HepG2 (cell line): ENCODE measurements around the gene ZFYVE21. TPM values are rescaled to one million over a fixed set of nuclear protein-coding genes. Genes with fewer than 3 reads are reported as not detected.

Source experiments
- ATAC-seq: fragments of 200-7000 bp; cut with Tn5 transposase; 3 replicates; pipeline ENCODE4 v1.9.1; 2020; ENCODE audit warnings: mild to moderate bottlenecking, moderate library complexity
- BruUV-seq: library from RNA; stranded (reverse); fragments of 400-500 nt; replicated peaks from 2 replicates; lab custom pipeline; 2021; lab: Mats Ljungman, UMichigan
- CTCF ChIA-PET: fragments of 300-600 bp; formaldehyde crosslinking; extraction: SDS; loops from one replicate; lab custom pipeline; 2021; ENCODE audit warnings: low total read pairs, inconsistent platforms, low intra/inter-chr PET ratio; lab: Yijun Ruan, JAX
- POLR2A ChIA-PET: fragments of 350-600 bp; sonication (Branson Sonifier 250); formaldehyde crosslinking; loops from one replicate; lab custom pipeline; 2020; ENCODE audit warnings: antibody characterized with exemption, inconsistent platforms; lab: Yijun Ruan, JAX
- DNase-seq: peaks from one replicate; pipeline ENCODE4 v3.0.0-alpha.2; 2015; ENCODE audit warnings: low spot score
- FAIRE-seq: peaks from 3 replicates; lab custom pipeline; 2011; peaks lifted over from hg19 to GRCh38; lab: Jason Lieb, UNC
- H2AFZ ChIP-seq: one replicate; pipeline ENCODE4 v1.6.1; 2011; ENCODE audit warnings: low read length, inconsistent platforms
- H3K27ac ChIP-seq: fragments of 300-600 bp; 3 replicates; pipeline ENCODE4 v1.8.0; 2011; ENCODE audit warnings: mixed run types, mild to moderate bottlenecking, mixed read lengths, low read length, inconsistent platforms; ENCODE audit not compliant: insufficient read depth; ENCODE audit errors: extremely low read length
- H3K27me3 ChIP-seq, 2 experiments: fragments of 200-600 bp in 1 of 2; 2 replicates in 1 of 2; 3 replicates in 1 of 2; pipeline versions ENCODE4 v1.6.0 to v1.8.0; 2011; ENCODE audit warnings: low read length in 2 of 2, mild to moderate bottlenecking in 2 of 2, moderate library complexity in 2 of 2, inconsistent platforms in 1 of 2; ENCODE audit not compliant: insufficient read depth in 2 of 2, control insufficient read depth in 1 of 2
- H3K36me3 ChIP-seq, 2 experiments: fragments of 200-600 bp in 1 of 2; replicated peaks in 1 of 2; 2 replicates in 1 of 2; 3 replicates in 1 of 2; pipeline versions ENCODE4 v1.5.1 to v1.8.0; 2011; ENCODE audit warnings: low read length in 2 of 2, inconsistent platforms in 1 of 2; ENCODE audit not compliant: insufficient read depth in 2 of 2, control insufficient read depth in 1 of 2
- H3K4me1 ChIP-seq: 2 replicates; pipeline ENCODE4 v1.5.1; 2012; ENCODE audit warnings: low read length, inconsistent platforms; ENCODE audit not compliant: insufficient read depth
- H3K4me2 ChIP-seq: 2 replicates; pipeline ENCODE4 v1.6.0; 2011; ENCODE audit warnings: low read depth, low read length, inconsistent platforms
- H3K4me3 ChIP-seq, 3 experiments: fragments of 200-600 bp in 1 of 3; sonication (generic), shearing (Covaris generic) in 1 of 3; replicated peaks in 1 of 3; 2 replicates each; pipeline ENCODE4 v1.5.1; 2011 to 2016; ENCODE audit warnings: low read length in 3 of 3, inconsistent platforms in 2 of 3, low read depth in 2 of 3, mild to moderate bottlenecking in 2 of 3, control low read depth in 1 of 3, mixed read lengths in 1 of 3; ENCODE audit not compliant: insufficient read depth in 1 of 3
- H3K79me2 ChIP-seq: one replicate; pipeline ENCODE4 v1.6.1; 2011; ENCODE audit warnings: low read length, inconsistent platforms; ENCODE audit not compliant: insufficient read depth
- H3K9ac ChIP-seq: 2 replicates; pipeline ENCODE4 v1.6.0; 2011; ENCODE audit warnings: mild to moderate bottlenecking, low read depth, low read length, inconsistent platforms; ENCODE audit not compliant: insufficient read depth
- H3K9me3 ChIP-seq: 2 replicates; pipeline ENCODE4 v1.5.1; 2012; ENCODE audit warnings: mild to moderate bottlenecking, low read length
- H4K20me1 ChIP-seq: 2 replicates; pipeline ENCODE4 v1.6.0; 2011; ENCODE audit warnings: inconsistent platforms, mild to moderate bottlenecking, low read length, moderate library complexity; ENCODE audit not compliant: insufficient read depth
- ATF7-NPFF ChIP-seq: sonication (generic); formaldehyde crosslinking; IDR thresholded peaks from 2 replicates; pipeline ENCODE4 v1.8.1; 2023; ENCODE audit warnings: mild to moderate bottlenecking, low read depth, missing genetic modification reagents, moderate library complexity
- IRX3 ChIP-seq: sonication (generic); formaldehyde crosslinking; IDR thresholded peaks from 2 replicates; pipeline ENCODE4 v1.8.1; 2023; ENCODE audit warnings: mild to moderate bottlenecking, low read depth, missing genetic modification reagents, borderline replicate concordance
- ISL2 ChIP-seq: sonication (generic); formaldehyde crosslinking; IDR thresholded peaks from 2 replicates; pipeline ENCODE4 v1.5.0; 2020; ENCODE audit warnings: missing genetic modification reagents
- KLF15 ChIP-seq: sonication (generic); formaldehyde crosslinking; IDR thresholded peaks from 2 replicates; pipeline ENCODE4 v1.8.1; 2023; ENCODE audit warnings: borderline replicate concordance, mild to moderate bottlenecking, inconsistent platforms, missing genetic modification reagents, mixed read lengths
- PHF8 ChIP-seq: sonication (generic); formaldehyde crosslinking; IDR thresholded peaks from 2 replicates; pipeline ENCODE4 v1.5.0; 2020; ENCODE audit warnings: missing genetic modification reagents
- POLR2A ChIP-seq, 2 experiments: IDR thresholded peaks; 2 replicates each; pipeline ENCODE4 v1.6.1; 2011; ENCODE audit warnings: low read depth in 2 of 2, low read length in 2 of 2, mild to moderate bottlenecking in 1 of 2, moderate library complexity in 1 of 2; ENCODE audit not compliant: insufficient read depth in 1 of 2
- SIN3A ChIP-seq: IDR thresholded peaks from 2 replicates; pipeline ENCODE4 v1.6.1; 2011; ENCODE audit warnings: low read depth, mild to moderate bottlenecking, control low read depth, low read length, borderline replicate concordance
- SP4 ChIP-seq: sonication (generic); formaldehyde crosslinking; IDR thresholded peaks from 2 replicates; pipeline ENCODE4 v1.8.1; 2023; ENCODE audit warnings: mild to moderate bottlenecking, missing genetic modification reagents
- TGIF2 ChIP-seq: IDR thresholded peaks from 2 replicates; pipeline ENCODE4 v1.6.1; 2016; ENCODE audit warnings: control low read depth, missing compliant biosample characterization
- ZBTB38 ChIP-seq: sonication (generic); formaldehyde crosslinking; IDR thresholded peaks from 2 replicates; pipeline ENCODE4 v1.5.1; 2020; ENCODE audit warnings: mild to moderate bottlenecking, missing genetic modification reagents
- ZMYM2 ChIP-seq: sonication (generic); formaldehyde crosslinking; IDR thresholded peaks from 2 replicates; pipeline ENCODE4 v1.8.0; 2022; ENCODE audit warnings: mild to moderate bottlenecking, missing genetic modification reagents
- ZNF296 ChIP-seq: sonication (generic); formaldehyde crosslinking; conservative IDR thresholded peaks from 2 replicates; pipeline ENCODE4 v1.5.0; 2020; ENCODE audit warnings: mild to moderate bottlenecking, missing genetic modification reagents
- ZNF530 ChIP-seq: sonication (generic); formaldehyde crosslinking; IDR thresholded peaks from 2 replicates; pipeline ENCODE4 v1.5.0; 2020; ENCODE audit warnings: low read depth, mild to moderate bottlenecking, missing genetic modification reagents
- ZNF605 ChIP-seq: sonication (generic); formaldehyde crosslinking; IDR thresholded peaks from 2 replicates; pipeline ENCODE4 v1.8.0; 2022; ENCODE audit warnings: mild to moderate bottlenecking, missing genetic modification reagents
- ZNF776 ChIP-seq: sonication (generic); formaldehyde crosslinking; IDR thresholded peaks from 2 replicates; pipeline ENCODE4 v1.4.0; 2020; ENCODE audit warnings: mild to moderate bottlenecking, missing genetic modification reagents
- ZSCAN21 ChIP-seq: sonication (generic); formaldehyde crosslinking; IDR thresholded peaks from 2 replicates; pipeline ENCODE4 v1.8.0; 2022; ENCODE audit warnings: mild to moderate bottlenecking, missing genetic modification reagents, moderate library complexity, borderline replicate concordance
- WGBS: methylation state at CpG from one replicate; pipeline ENCODE4 v1.1.6; 2017; ENCODE audit warnings: low lambda C conversion rate; 5-methylcytosine and 5-hydroxymethylcytosine counted together
- in situ Hi-C: cut with HindIII; loops from 2 replicates; pipeline ENCODE4 v1.10.0; 2017; ENCODE audit warnings: low pct_unique_long_range_greater_than_20kb; ENCODE audit not compliant: extremely low pct_ligation_motif_present
- intact Hi-C: fragments of 100-400 bp; cut with micrococcal nuclease; formaldehyde crosslinking; loops from one replicate; pipeline ENCODE4 v1.10.0; 2022; ENCODE audit not compliant: unreplicated experiment
- polyA plus RNA-seq, 8 experiments: library from polyadenylated mRNA; depleted of rRNA in 3 of 8; stranded (reverse) in 7 of 8; unstranded in 1 of 8; fragments of >200 nt; fragmentation: Illumina TruSeq in 4 of 8; extraction: Trizol in 4 of 8; gene quantifications; 2 replicates each; pipeline versions ENCODE4 v1.2.1 to v1.2.3, GENCODE V29; 2011 to 2016; ENCODE audit warnings: low read depth in 4 of 8, missing spikeins in 1 of 8, mixed read lengths in 1 of 8; ENCODE audit not compliant: insufficient read depth in 1 of 8
- total RNA-seq, 5 experiments: library from RNA; depleted of rRNA; stranded (reverse); fragments of >200 nt; fragmentation: Illumina TruSeq; extraction: Trizol; gene quantifications; 2 replicates each; pipeline ENCODE4 v1.2.3, GENCODE V29; 2016; ENCODE audit warnings: low read depth in 1 of 5

ZFYVE21 gene
- total and polyA plus RNA-seq, 2 of the 13 experiments (the other 11 are each of a cell fraction or from before 2014, with no cell fraction given), result 34.3 to 34.4 TPM

DNA sequence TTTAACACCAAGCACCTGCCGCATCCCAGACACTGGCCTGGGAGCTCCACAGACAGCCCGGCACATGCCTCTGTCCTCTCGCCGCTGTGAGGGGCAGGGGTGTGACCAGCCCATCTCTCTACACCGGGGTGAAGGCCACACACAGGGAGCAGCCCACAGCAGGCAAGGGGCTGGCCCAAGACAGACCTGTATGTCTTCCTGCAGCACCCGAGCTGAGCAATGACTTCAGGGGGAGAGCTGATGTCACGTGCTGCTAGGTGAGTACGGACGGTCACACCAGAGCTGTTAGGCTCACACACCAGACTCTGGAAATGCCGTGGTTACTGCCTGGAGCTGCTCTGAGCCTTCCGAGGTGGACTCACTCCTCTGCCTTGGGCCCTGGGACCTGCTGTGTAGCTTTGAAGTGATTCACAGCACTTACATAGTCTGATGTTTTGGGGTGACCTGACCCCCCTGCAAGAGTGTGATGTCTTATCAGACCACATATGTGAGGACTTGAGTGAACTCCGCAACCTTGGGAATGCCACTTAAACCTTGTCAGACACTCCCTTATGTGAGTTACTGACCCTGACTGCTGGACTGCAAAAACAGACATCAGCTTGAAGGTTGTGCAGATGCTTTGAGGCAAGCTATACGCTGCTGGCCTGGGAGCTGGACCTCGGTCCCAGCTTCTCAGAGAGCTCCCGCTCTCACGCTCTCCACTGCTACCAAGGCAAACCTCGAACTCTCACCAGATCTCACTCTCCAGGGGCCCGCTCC, 2.1 kb upstream of the ZFYVE21 start:
- DNase-seq, result no peak
- no peak for FAIRE-seq
- H3K9me3 ChIP-seq, result no peaks in the 10 kb centered on the region
- ChIA-PET POLR2A (no interaction called here), CTCF (no interaction called here)
- H3K4me1 ChIP-seq, result peaks cover 36% of the 10 kb centered on the region
- H3K9ac ChIP-seq, result peak overlapping the region; percentile 84; the same call in 1 of the 2 replicates
- intact Hi-C loops, result no loop called here
- no peaks in the 10 kb centered on the region; a peak in 1 of 5 replicates for H3K27me3 ChIP-seq
- peak overlapping the region; percentile 77 for H3K4me2 ChIP-seq
- in situ Hi-C loops, result no loop called here
- BruUV-seq, result no TSS peak
- peaks cover 1 to 12% of the 10 kb centered on the region in 2 experiments; a peak in 3 of 5 replicates for H3K36me3 ChIP-seq
- 78% methylated on average over 12 of the region's 18 CpGs for WGBS
- peaks cover 30% of the 10 kb centered on the region for H3K79me2 ChIP-seq
- no peaks in the 10 kb centered on the region; the same call in 1 of the 2 replicates for H4K20me1 ChIP-seq
- peak overlapping the region in 1 of 3 experiments; percentile 80; a peak in 1 of 6 replicates for H3K4me3 ChIP-seq
- peak overlapping the region; percentile 34 for H3K27ac ChIP-seq
- ATAC-seq, result no peak
- H2AFZ ChIP-seq, result no peak overlapping the region
- TF ChIP-seq POLR2A (IDR thresholded peaks at IDR 0.05; ENCODE audit: insufficient read depth in 1 of 2, low read depth in 2 of 2, low read length in 2 of 2), result 0 out of 4 replicates have a peak, but pooled peaks of 1 of the 2 experiments have one; percentile 14
- peak; percentile 64; the same call in 1 of the 2 replicates for TF ChIP-seq ZBTB38 (CRISPR knock-in tag)
- TF ChIP-seq ZSCAN21, result no peak
- TF ChIP-seq, all 625 proteins: peak for 2

DNA sequence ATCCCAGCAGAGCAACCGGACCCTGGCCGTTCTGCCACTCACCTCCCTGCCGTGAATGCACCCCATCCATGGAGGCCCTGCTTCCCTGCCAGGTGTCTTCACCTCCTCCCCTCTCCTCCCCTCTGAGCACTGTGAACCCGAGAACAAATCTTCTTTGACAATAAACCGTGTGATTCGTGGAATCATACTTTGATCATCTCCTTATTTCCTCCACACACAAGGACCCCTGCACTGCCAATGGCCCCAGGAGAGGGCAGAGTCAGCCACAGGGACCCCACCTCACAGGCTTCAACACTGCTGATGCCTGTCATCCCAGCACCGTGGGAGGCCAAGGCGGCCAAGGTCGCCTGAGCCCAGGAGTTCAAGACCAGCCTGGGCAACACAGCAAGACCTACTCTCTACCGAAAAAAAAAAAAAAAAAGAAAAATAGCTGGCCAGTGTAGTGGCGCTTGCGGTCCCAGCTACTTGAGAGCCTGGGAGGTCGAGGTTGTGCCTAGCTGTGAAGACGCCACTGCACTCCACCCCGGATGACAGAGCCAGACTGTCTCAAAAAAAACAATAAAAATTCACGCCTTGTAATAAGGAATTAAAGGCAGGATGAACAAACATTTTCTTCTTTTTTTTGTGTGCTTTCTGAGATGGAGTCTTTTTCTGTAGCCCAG, 1.4 kb upstream of the ZFYVE21 start:
- FAIRE-seq (no peak), ATAC-seq (no peak), DNase-seq (no peak)
- H3K4me2 ChIP-seq, result peak overlapping the region; percentile 77
- POLR2A ChIA-PET, result no interaction called here
- peak overlapping the region; percentile 58 to 80 (median 64); a peak in 4 of 6 replicates for H3K4me3 ChIP-seq
- no peak overlapping the region for H2AFZ ChIP-seq
- peaks cover 36% of the 10 kb centered on the region for H3K4me1 ChIP-seq
- in situ Hi-C loops (no loop called here), intact Hi-C loops (no loop called here)
- BruUV-seq, result TSS peak; percentile 75
- CTCF ChIA-PET, result no interaction called here
- no peaks in the 10 kb centered on the region; the same call in 1 of the 2 replicates for H4K20me1 ChIP-seq
- WGBS, result 66% methylated on average over 16 of the region's 16 CpGs
- H3K27ac ChIP-seq, result peak overlapping the region; percentile 81
- peaks cover 36% of the 10 kb centered on the region for H3K79me2 ChIP-seq
- H3K9ac ChIP-seq, result peak overlapping the region; percentile 84
- H3K36me3 ChIP-seq, result peaks cover under 1 to 8% of the 10 kb centered on the region in 2 experiments; a peak in 1 of 5 replicates
- no peaks in the 10 kb centered on the region for H3K9me3 ChIP-seq
- H3K27me3 ChIP-seq, result no peaks in the 10 kb centered on the region
- TF ChIP-seq ISL2 (CRISPR knock-in tag) (no peak), TGIF2 (CRISPR knock-in tag) (no peak), KLF15 (no peak), ZNF296 (CRISPR knock-in tag) (no peak), ZNF605 (CRISPR knock-in tag) (0 out of 2 replicates have a peak, but pooled peaks have one; percentile 22), ZMYM2 (CRISPR knock-in tag) (0 out of 2 replicates have a peak, but pooled peaks have one; percentile 35), IRX3 (CRISPR knock-in tag) (no peak), PHF8 (CRISPR knock-in tag) (no peak), ATF7-NPFF (CRISPR knock-in tag) (no peak), SIN3A (no peak), ZNF776 (CRISPR knock-in tag) (0 out of 2 replicates have a peak, but pooled peaks have one; percentile 29), ZNF530 (CRISPR knock-in tag) (no peak), SP4 (CRISPR knock-in tag) (no peak)
